GM19395 (cell line): Measurements from ENCODE around the gene ALDOB.
"Not testable (repeated sequence)": the region's sequence is repeated elsewhere in the genome, so short reads cannot be mapped to it uniquely, and the experiment has no call there.

Source experiments
- ATAC-seq: cut with Tn5 transposase; IDR thresholded peaks from one replicate; pipeline ENCODE4 v1.9.1; 2021; ENCODE audit warnings: mild to moderate bottlenecking, moderate library complexity; ENCODE audit not compliant: unreplicated experiment

The ALDOB gene

GRCh38 chr9:101388507-101388993, 47.0 kb downstream of the ALDOB start:
- no peak for ATAC-seq

- peak; percentile 58 for ATAC-seq
Measured at GRCh38 chr9:101387871-101388506, 47.6 kb downstream of the ALDOB start.

GRCh38 chr9:101384873-101385536, 50.6 kb downstream of the ALDOB start, which contains the start of gene BAAT:
BAAT (minus strand) TSS chr9:101385006; CDS start chr9:101371404, 13,602 bp downstream.
- ATAC-seq = not testable (repeated sequence)

GRCh38 chr9:101383361-101383760, 52.2 kb downstream of the ALDOB start:
- ATAC-seq = no peak

GRCh38 chr9:101381833-101382342, 53.7 kb downstream of the ALDOB start:
- no peak for ATAC-seq

- ATAC-seq = no peak
Measured at GRCh38 chr9:101381118-101381517, 54.5 kb downstream of the ALDOB start.

GRCh38 chr9:101380295-101380694, 55.3 kb downstream of the ALDOB start:
- no peak for ATAC-seq

- ATAC-seq = no peak
Measured at GRCh38 chr9:101376111-101376848, 59.3 kb downstream of the ALDOB start.

- no peak for ATAC-seq
Measured at GRCh38 chr9:101375546-101375945, 60.0 kb downstream of the ALDOB start.

GRCh38 chr9:101372327-101373118, 63.1 kb downstream of the ALDOB start:
- no peak for ATAC-seq

GRCh38 chr9:101371813-101372212, 63.8 kb downstream of the ALDOB start:
- no peak for ATAC-seq
